GM18502 (cell line): ENCODE data around the gene KDM5B.
"Not testable (repeated sequence)": the region's sequence is repeated elsewhere in the genome, so short reads cannot be mapped to it uniquely, and the experiment has no call there.

ENCODE experiments used
- ATAC-seq: cut with Tn5 transposase; IDR thresholded peaks from one replicate; pipeline ENCODE4 v1.9.1; 2021; ENCODE audit warnings: mild to moderate bottlenecking; ENCODE audit not compliant: unreplicated experiment, poor library complexity

KDM5B gene

DNA sequence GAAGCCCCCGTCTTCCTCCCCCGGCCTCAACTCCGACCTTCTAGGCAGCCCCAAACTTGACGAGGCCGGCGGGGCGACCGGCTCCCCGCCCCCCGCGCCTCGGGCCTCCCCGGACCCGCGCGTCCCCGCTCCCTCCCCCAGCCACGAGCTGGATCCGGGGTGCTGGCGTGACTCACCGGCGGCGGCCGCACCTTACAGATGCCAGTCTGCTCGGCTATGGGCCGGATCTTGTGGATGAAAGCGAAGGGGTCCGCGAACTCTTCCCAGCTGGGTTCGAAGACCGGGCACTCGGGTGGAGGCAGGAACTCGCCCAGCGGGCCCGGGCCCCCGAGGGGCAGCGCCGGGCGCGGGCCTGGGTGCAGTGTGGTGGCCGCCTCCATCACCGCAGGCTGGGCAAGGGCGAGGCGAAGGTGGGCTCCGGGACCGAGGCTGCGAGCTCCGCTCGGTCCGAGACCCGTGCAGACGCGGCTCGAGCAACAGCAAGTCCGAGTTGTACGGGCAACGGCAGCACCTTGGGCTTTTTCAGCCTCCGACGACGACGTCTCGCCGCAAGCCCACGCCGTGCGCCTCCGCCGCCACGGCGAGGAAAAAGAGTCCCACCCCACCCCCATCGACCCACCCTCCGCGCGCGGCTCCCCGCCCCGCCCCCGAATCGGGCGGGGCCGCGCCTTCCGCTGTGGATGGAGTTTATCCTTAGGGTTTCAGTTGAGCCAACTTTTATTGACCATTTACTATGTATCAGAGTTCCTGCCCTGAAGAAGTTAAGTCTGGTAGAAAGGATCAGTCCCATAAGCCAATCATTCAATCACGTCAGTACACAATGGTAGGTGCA, at the start of gene KDM5B:
Gene KDM5B, minus strand, starts transcription at position 496 of the 832 bp plus-strand sequence. Its CDS starts 116 bp downstream, at position 380.
- no peak for ATAC-seq

DNA sequence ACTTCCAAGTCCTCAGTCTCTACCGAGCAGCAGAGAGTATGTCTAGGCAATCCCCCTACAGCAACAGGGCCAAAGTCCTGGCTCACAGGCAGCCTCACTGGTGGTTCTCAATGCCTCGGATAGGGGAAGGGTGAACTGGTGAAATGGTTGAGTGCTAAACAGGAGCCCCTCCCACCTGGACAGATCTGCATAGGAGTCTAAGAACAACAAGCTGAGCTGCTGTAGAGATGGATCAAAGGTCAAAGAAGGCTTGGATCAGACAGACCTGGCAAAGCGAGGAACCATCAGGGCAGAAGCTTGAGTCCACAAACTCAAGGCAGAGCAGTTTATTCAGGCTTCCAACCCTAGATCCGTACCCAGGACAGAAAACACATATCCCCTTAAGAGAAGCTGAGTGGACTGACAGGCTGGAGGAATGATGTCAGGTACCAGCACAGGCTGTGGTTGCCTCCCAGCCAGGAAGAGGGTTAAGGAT, 49.0 kb upstream of the KDM5B start:
- ATAC-seq: no peak

DNA sequence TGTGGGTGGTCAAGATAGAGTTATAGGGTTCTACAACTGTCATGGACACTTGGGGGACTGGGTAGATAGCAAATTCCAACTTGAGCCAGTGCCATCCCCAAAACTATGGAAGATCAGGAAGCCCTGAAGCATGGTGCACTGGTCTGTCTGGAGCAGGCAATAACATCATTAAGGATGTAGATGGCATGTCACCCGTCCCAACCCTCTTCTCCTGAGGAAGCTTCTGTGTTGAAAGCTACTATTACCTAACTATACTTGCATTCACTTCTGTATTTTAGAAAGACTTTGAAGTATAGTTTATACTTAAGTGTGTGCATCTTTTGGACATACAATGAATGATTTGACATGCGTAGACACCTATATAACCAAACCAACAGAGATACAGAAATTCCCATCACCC, 47.8 kb upstream of the KDM5B start:
- no peak for ATAC-seq

DNA sequence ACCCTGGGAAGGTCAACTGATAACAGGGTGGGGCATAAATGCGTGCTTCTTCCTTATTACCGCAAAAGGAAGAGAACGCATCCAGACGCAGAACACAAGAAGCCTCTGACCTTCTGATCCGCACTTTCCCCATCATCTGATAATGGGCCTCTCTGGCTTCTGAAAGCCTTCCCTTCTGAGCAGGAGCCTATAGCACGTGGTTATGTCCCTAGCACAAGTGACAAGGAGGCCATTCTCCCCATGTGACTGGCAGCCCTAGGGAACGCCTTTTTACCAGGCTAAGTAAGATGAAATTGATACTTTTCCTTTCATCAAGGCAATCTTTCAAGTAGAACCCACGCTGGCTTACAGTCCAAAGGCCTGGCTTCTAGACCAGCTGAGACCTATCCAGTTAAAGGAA, 46.6 kb upstream of the KDM5B start:
- ATAC-seq: no peak

DNA sequence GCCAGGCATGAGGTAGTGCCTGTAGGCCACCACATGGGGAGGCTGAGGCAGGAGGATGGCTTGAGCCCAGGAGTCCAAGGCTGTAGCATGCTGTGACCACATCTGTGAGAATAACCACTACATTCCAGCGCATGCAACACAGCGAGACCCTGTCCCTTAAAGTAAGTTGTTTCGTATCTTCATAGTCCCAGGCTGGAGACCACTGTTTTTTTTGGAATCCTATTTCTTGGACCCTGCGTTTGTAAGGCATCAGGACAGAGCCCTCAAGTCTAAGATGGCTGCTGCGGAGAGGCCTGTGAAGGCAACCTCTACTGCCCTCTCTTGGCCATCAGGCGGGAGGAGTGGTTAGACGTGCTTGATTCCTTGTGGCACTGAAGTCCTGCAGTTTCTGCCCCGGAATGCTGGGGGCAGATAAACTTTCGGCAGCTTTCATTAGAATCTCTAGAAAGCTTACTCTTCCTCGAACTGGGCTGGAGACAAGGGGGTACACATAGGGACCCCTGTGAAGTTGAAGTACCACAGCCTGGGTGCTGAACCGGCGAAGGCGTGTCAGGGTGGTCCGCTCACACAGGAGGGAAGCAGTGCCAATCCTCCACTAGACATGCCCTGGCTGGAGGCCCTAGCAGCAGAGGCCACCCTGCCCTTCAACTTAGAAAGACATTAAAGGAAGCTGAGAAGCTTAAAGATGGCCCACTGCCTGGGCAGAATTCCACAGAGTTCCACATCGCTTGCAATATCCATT, 44.1 kb upstream of the KDM5B start:
- no peak for ATAC-seq

DNA sequence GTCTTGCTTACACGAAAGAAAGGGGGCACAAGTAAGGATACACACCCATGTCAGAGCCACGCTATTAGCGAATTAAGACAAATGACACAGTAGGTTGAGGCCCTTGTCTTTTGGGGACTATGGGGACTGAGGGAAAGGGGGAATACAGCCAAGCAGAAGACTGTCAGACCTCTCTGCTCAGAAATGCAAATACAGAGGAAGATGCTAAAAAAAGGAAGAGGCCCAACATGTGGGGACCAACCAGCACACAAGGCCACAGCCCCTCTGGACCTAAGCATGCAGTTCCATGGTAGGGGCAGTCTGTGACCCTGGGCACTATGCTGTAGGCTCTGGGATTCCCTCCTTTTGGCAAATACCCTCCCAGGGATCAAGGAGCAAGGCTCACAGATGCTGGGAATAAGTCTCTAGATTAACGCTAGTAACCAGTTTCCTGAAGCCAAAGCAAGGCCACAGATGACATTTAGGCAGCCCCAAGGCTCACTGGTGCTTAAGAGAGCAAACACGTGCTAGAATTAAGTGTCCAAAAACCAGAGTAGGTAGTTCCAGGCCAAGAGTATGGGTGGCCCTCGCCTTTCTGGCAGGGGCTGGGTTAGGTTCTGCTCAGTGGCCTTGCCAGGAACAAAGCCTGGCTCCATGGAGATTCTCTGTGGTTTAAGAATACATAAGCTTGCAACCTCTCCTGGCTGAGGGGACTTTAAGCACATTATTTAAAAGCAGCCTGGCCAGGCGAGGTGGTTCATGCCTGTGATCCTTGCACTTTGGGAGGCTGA, 42.6 kb upstream of the KDM5B start:
- no peak for ATAC-seq

DNA sequence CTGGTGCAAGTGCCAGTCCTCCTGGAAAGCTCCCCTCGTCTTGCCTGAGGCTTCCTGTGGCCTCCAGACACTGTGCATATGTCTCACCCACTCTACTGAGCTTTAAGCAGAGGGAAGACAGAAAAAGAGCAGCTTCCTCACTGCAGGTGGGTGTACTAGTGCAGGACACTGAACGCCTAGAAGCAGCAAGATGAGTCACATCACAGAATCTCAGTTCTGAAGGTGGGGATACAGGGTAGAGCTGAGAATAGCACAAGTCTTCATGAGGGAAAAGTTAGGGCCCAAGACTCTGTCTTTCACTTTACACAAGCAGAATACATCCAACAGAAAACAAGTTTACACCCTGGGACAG, 39.9 kb upstream of the KDM5B start:
- peak; percentile 80 for ATAC-seq

DNA sequence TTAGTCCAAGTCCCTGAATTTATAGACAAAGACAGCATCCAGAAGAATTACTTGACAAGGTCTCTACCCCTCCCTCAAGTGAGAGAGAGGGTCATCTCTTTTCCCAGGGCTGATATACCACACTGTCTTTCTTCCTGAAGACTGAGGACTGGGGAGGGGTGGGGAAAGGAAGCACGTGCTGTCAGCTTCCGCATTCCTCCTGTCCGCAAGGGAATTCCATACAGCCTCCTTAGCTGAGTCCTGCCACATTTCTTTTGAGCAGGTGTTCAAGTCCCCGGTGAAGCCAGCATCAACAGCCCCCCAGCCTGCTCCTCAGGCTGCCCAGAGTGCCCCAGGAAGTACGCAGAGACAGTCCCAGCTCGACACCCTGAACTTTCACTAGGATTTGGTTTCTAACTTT, 36.7 kb upstream of the KDM5B start:
- no peak for ATAC-seq

DNA sequence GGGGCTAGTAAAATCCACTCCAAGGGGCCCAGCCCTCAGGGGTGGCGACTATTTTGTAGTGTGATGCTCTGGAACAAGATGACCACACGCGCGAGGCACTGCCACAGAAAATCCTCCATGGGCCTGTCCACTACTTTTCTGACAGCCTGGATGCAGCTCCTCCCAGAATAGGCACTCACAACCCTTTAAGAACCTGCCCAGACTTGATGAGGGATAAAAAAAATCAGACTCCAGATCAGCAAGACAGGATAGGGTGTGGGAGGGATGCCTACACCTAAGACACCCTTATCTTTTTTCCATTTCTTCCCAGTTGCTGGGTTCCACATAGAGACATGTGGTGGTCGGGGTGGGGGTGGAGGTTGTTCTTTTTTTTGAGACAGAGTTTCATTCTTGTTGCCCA, 36.0 kb upstream of the KDM5B start:
- no peak for ATAC-seq

DNA sequence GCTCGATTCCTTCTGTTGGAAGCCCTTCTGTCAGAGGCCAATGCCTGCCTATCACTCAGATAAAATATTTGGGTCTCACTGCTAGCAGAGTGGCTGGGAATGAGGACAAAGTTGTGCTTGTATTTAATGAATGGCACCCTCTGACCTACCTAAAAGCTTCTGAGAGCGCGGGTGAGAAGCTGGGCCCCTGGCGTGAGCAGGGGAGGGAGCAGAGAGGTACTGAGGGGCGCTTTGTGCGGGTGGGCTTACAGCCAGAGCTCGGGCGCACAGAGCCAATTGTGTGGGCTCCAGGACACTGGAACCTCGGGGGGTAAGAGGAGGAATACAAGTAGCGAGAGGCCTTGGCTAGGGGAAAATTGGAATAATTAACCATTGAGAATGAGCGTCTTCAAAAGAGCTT, 34.9 kb upstream of the KDM5B start:
- ATAC-seq: no peak

DNA sequence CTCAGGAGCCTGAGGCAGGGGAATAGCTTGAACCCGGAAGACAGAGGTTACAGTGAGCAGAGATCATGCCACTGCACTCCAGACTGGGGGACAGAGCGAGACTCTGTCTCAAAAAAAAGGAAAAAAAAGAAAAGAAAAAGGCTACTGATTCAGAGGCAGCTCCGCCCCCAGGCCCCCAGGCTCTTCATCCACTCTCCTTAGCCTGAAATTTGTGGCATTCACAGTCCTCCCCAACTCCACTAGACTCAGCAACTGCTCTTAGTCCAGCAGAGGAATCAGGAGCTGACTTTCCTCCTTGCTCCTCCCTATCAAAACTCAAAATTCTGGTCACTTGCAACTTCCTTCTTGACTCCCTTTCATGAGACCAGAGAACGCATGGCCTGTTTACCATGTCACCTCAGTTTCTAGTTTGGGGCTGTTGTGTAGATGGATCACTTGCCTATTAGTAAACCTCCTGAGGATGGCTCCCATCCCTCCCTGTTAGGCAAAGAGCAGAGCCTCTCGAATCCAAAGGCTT, 29.6 kb upstream of the KDM5B start:
- no peak for ATAC-seq

DNA sequence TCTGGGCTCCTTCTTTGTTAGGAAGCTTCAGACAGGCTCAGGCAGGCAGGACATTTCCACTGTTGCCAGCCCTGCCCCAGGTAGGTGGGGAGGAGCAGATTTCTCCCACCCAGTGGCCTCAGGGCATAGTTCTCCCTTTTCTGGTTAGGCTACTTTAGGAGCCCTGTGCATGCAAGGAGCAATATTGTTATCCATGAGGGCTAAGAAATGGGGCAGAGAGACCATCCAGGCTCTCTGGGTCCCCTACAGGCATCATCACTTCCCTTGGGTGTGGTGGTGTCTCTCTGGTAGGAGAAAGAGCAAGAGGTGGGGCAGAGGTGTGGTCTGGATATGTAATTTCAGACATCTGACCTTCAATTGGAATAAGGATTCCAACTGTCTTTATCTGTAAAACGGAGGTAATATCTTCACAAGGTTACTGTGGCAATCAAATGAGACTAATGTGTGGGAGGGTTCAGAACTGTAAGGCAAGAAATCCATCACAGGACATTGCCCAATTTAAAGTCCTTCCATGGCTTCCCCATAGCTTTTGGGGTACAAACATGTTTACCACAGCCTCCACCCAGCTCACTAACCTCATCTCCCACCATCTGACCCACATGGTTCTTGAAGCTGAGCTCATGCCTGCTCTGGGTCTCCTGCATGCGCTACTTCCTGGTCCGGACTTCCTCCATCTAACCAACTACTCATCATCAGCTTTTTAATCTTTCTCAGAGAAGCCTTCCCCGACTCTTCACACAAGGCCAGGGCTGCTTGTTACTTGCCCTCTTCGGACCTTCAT, 28.6 kb upstream of the KDM5B start:
- ATAC-seq: no peak

DNA sequence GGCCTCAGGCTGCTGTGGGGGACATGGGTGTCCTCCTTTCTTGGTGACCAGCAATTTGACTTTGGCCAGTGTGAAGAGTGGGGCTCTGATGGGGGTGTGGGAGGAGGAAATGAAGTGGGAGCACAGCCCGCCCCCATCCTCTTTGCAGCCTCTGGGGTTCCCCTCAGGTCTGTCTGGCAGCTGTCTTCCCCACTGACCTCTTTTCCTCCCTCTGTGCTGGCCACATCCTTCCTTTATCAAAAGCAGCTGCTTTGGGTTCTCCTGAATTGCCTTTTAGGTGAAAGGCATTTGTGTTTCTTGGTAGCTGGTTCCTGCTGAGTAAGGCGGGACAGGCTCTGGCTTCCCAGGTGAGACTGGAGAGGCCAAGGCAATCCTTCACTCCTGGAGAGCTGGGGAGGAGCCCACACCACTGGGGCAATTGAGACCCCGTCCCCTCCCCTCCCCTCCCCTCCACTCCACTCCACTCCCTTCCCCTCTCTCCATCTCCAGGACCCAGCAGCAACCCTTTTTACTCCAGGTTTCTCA, 27.4 kb upstream of the KDM5B start:
- no peak for ATAC-seq

DNA sequence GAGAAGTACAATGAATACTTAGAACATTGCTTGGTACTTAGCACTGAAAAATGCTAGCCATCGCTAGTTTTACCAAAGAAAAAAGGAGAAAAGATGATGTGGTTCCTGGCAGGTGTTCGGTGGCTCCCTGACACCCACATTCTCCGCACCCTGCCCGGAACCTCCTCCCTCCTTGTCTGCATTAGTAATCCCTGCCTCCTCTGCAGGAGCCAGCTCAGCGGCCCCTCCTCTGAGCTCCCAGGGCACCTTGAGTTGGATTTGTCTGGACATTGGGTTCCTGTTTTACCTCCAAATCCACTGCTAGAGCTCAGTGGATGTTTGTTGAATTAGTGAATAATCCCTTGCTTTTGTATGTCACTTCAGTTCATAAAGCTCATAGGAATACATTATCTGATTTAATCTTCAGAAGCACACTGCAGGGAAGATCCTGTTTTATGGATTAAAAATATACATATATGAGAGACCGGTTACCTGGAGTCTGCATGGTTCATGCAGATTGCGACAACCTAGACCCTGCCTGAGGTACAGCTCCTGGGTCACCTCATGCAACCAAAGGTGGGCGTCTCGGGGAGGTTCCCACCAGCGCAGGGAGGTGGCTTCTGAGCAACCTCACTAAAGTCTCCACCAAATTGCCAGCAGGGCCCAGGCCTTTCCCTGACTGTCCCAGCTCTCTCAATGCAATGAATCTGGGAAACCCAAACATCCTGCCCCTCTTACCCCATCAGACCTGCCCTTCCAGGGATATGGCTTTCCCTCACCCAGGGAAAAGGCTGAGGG, 26.7 kb upstream of the KDM5B start:
- no peak for ATAC-seq

DNA sequence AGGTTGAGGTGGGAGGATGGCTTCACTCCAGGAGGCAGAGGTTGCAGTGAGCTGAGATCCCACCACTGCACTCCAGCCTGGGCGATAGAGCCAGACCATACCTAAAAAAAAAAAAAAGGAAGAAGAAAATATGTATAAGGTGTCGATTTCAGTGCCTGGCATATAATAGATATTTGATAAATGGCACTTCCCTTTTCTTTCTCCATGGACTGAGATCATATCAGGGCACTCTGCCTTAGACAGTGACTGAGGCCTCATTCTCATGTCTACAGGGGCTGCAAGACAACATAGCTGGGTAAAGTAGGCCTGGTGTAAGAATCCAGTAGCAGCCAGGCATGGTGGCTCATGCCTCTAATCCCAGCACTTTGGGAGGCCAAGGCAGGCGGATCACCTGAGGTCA, 23.7 kb upstream of the KDM5B start:
- no peak for ATAC-seq

DNA sequence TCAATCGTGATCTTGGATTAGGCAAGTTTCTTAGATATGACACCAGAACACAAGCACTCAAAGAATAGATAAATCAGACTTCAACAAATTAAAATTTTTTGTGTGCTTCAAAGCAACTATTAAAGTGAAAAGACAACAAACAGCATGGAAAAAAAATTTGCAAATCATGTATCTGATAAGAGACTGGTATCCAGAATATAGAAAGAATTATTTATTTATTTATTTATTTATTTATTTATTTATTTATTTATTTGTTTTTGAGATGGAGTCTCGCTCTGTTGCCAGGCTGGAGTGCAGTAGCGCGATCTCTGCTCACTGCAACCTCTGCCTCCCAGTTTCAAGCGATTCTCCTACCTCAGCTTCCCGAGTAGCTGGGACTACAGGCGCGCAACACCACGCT, 21.0 kb upstream of the KDM5B start:
- ATAC-seq: not testable (repeated sequence)

DNA sequence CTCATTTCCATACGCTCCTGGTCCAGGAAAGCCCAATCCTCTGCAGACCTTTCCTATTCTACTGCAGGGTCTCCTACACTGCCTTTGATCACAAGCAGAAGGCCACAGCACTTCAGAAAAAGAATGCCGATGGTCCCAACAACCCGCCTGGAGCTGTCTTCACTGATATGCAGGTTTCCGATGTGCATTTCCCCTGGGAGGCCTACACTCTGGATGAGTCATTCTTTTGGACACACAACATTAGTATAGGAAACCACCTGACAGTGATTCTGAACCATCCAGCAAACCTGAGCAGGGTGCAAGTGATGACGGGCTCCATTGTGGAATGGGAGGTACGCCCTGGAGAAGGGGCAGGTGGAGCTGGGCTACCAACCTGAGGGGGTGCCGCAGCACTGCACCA, 17.5 kb upstream of the KDM5B start:
- ATAC-seq: no peak

DNA sequence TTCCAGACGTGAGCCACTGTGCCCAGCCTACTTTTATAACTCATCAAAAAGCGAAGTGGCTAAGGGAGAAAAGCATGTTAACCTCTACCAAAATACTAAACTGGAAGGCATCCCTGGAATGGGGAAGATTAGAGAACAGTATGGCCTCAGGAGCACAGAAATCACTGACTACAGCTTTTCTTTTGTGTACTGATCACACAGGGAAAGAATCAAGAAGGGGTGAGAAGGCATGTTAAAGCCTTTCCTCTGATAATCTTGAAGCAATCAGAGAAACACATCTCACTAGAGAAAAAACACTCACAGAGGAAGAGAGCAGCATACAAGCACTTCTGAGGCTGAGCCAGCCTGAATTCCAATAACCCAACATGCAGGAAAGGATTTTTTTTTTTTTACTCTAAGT, 13.2 kb upstream of the KDM5B start:
- no peak for ATAC-seq

DNA sequence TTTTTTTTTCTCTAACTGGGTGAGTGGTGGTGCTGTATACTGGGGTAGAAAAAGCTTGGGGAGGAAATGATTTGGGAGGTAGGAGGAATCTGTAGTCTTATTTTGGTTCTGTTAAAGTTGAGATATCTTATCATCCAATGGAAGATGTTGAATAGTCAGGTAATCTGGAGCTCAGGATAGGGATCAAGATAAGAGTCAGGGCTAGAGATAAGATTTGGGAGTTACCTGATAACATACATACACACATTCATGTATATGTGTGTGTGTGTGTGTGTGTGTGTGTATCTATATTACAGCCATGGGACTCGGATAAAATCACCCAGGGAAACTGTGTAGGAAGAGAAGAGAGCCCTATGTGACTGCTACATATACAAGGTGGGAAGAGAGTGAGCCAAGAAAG, 10.6 kb upstream of the KDM5B start:
- ATAC-seq: no peak
